ENCODE data around the gene TBC1D4. TPM values are rescaled to one million over a fixed set of nuclear protein-coding genes. Genes with fewer than 3 reads are reported as not detected.

Gene TBC1D4
- total and polyA plus RNA-seq, 10 of the 15 experiments (the other 5 are each of a cell fraction or from before 2014, with no cell fraction given), result 11.0 to 38.6 (median 25.5) TPM

DNA sequence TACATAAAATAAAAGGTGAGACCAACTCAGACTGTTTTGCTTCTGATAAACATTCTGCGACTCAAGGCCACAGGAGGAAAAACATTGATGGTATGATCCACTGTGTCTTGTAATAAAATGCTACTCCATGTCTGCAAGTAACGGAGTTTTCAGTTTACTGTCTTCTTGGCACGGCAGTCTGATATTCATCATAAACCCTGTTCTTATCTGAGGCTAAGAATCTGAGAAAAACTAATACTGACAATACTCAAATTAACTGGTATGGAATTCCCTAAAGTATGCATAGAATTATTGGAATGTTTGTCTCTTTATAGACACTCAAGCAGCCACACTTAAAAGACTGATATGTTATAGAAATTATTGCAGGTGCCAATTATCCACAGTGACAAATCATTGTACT is 125.5 kb downstream of the TBC1D4 start:
- in situ Hi-C loops (cut with MboI), result no loop called here
- 81% methylated on average over 3 of the region's 3 CpGs for WGBS (ENCODE audit: insufficient coverage, insufficient replicate concordance, low lambda C conversion rate, missing lambda C conversion rate)
- RAD21 ChIA-PET (ENCODE audit: unreplicated experiment), result no interaction called here
- Histone ChIP-seq H3K79me2 (ENCODE audit: control insufficient read depth, insufficient read depth, low read length) (no peaks in the 10 kb centered on the region), H4K20me1 (ENCODE audit: control insufficient read depth, insufficient read depth) (no peaks in the 10 kb centered on the region), H3K9ac (ENCODE audit: control insufficient read depth, insufficient read depth, low read length) (no peak overlapping the region), H3K4me1 (ENCODE audit: control insufficient read depth, insufficient read depth, low read length) (no peaks in the 10 kb centered on the region), H3K4me2 (ENCODE audit: control insufficient read depth, insufficient read depth) (no peak overlapping the region), H3K9me3 (replicated peaks; ENCODE audit: control insufficient read depth, insufficient read depth, low read length) (no peaks in the 10 kb centered on the region; the same call in 1 of the 3 replicates), H3K4me3 (no peak overlapping the region), H3K27me3 (replicated peaks in 1 of 2; ENCODE audit: control insufficient read depth in 2 of 2, insufficient read depth in 2 of 2, low read length in 1 of 2) (no peaks in the 10 kb centered on the region), H3K27ac (ENCODE audit: control insufficient read depth, insufficient read depth) (no peak overlapping the region), H3K36me3 (ENCODE audit: control insufficient read depth in 2 of 2, insufficient read depth in 2 of 2, low read length in 1 of 2) (no peaks in the 10 kb centered on the region; a peak in 1 of 4 replicates), H2AFZ (ENCODE audit: control insufficient read depth, low read depth, low read length) (no peak overlapping the region)
- POLR2A ChIA-PET, result no interaction called here
- SMC1A ChIA-PET (ENCODE audit: uncharacterized antibody, unreplicated experiment), result interaction anchor here (1.4 kb wide), 1 partner anchor 50 kb away, joined by 4 read pairs; no protein-coding TSS in a partner anchor
- DNase-seq (ENCODE audit: low read depth, low spot score) (no peak), FAIRE-seq (no peak), ATAC-seq (no peak)
- BruUV-seq (replicated peaks), result no TSS peak
- TF ChIP-seq SREBF1 (IDR thresholded peaks at IDR 0.05; ENCODE audit: low read length) (no peak), NR2C2 (IDR thresholded peaks at IDR 0.05; ENCODE audit: borderline replicate concordance, control insufficient read depth, insufficient read length, low read depth) (no peak), POLR2A (IDR thresholded peaks at IDR 0.05; ENCODE audit: low read depth, low read length) (no peak), RB1 (IDR thresholded peaks at IDR 0.05; ENCODE audit: borderline replicate concordance) (no peak), SMARCA5 (IDR thresholded peaks at IDR 0.05) (no peak), MTA2 (IDR thresholded peaks at IDR 0.05; ENCODE audit: low read depth) (no peak), RFX5 (IDR thresholded peaks at IDR 0.05; ENCODE audit: low read depth, low read length) (no peak), RCOR1 (conservative IDR thresholded peaks at IDR 0.05; ENCODE audit: low read depth, low read length) (no peak), TCF7 (IDR thresholded peaks at IDR 0.05; ENCODE audit: borderline replicate concordance) (no peak)
- TF ChIP-seq, protein P1, sequence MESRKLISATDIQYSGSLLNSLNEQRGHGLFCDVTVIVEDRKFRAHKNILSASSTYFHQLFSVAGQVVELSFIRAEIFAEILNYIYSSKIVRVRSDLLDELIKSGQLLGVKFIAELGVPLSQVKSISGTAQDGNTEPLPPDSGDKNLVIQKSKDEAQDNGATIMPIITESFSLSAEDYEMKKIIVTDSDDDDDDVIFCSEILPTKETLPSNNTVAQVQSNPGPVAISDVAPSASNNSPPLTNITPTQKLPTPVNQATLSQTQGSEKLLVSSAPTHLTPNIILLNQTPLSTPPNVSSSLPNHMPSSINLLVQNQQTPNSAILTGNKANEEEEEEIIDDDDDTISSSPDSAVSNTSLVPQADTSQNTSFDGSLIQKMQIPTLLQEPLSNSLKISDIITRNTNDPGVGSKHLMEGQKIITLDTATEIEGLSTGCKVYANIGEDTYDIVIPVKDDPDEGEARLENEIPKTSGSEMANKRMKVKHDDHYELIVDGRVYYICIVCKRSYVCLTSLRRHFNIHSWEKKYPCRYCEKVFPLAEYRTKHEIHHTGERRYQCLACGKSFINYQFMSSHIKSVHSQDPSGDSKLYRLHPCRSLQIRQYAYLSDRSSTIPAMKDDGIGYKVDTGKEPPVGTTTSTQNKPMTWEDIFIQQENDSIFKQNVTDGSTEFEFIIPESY (IDR thresholded peaks at IDR 0.05), result no peak
- TF ChIP-seq, protein P2, sequence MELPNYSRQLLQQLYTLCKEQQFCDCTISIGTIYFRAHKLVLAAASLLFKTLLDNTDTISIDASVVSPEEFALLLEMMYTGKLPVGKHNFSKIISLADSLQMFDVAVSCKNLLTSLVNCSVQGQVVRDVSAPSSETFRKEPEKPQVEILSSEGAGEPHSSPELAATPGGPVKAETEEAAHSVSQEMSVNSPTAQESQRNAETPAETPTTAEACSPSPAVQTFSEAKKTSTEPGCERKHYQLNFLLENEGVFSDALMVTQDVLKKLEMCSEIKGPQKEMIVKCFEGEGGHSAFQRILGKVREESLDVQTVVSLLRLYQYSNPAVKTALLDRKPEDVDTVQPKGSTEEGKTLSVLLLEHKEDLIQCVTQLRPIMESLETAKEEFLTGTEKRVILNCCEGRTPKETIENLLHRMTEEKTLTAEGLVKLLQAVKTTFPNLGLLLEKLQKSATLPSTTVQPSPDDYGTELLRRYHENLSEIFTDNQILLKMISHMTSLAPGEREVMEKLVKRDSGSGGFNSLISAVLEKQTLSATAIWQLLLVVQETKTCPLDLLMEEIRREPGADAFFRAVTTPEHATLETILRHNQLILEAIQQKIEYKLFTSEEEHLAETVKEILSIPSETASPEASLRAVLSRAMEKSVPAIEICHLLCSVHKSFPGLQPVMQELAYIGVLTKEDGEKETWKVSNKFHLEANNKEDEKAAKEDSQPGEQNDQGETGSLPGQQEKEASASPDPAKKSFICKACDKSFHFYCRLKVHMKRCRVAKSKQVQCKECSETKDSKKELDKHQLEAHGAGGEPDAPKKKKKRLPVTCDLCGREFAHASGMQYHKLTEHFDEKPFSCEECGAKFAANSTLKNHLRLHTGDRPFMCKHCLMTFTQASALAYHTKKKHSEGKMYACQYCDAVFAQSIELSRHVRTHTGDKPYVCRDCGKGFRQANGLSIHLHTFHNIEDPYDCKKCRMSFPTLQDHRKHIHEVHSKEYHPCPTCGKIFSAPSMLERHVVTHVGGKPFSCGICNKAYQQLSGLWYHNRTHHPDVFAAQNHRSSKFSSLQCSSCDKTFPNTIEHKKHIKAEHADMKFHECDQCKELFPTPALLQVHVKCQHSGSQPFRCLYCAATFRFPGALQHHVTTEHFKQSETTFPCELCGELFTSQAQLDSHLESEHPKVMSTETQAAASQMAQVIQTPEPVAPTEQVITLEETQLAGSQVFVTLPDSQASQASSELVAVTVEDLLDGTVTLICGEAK (IDR thresholded peaks at IDR 0.05; ENCODE audit: borderline replicate concordance), result no peak
- TF ChIP-seq, protein P3, sequence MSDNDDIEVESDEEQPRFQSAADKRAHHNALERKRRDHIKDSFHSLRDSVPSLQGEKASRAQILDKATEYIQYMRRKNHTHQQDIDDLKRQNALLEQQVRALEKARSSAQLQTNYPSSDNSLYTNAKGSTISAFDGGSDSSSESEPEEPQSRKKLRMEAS (IDR thresholded peaks at IDR 0.05; ENCODE audit: low read depth, low read length), result no peak
- CTCF ChIA-PET, result interaction anchor here (1.4 to 3.1 kb wide), 4 partner anchors 10 to 101 kb away, joined by 3 to 20 read pairs (median 11); no protein-coding TSS in a partner anchor
- intact Hi-C loops (cut with micrococcal nuclease; ENCODE audit: unreplicated experiment), result no loop called here

All from GM12878 (cell line).